Measurements from ENCODE around the gene ZNF71. TPM values are rescaled to one million over a fixed set of nuclear protein-coding genes. Genes with fewer than 3 reads are reported as not detected.
A peak's percentile ranks its signal among the peaks of the same experiment; 100 is the strongest.

ZNF71 gene
- total RNA-seq, 6 experiments from 2014 or later: 5.1 to 5.9 (median 5.6) TPM

- DNase-seq: peak; percentile 37
- TF ChIP-seq, protein P1, sequence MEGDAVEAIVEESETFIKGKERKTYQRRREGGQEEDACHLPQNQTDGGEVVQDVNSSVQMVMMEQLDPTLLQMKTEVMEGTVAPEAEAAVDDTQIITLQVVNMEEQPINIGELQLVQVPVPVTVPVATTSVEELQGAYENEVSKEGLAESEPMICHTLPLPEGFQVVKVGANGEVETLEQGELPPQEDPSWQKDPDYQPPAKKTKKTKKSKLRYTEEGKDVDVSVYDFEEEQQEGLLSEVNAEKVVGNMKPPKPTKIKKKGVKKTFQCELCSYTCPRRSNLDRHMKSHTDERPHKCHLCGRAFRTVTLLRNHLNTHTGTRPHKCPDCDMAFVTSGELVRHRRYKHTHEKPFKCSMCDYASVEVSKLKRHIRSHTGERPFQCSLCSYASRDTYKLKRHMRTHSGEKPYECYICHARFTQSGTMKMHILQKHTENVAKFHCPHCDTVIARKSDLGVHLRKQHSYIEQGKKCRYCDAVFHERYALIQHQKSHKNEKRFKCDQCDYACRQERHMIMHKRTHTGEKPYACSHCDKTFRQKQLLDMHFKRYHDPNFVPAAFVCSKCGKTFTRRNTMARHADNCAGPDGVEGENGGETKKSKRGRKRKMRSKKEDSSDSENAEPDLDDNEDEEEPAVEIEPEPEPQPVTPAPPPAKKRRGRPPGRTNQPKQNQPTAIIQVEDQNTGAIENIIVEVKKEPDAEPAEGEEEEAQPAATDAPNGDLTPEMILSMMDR (IDR thresholded peaks at IDR 0.05): no peak
- Mint-ChIP-seq H3K9me3 (peaks cover 61% of the 10 kb centered on the region), H3K36me3 (ENCODE audit: low read depth) (peaks cover 19% of the 10 kb centered on the region), H3K27ac (no peak overlapping the region), H3K4me1 (ENCODE audit: low read depth) (no peaks in the 10 kb centered on the region), H3K27me3 (ENCODE audit: insufficient read depth) (no peaks in the 10 kb centered on the region; the same call in 1 of the 2 replicates), H3K4me3 (no peak overlapping the region)
These were observed 43.0 kb downstream of the ZNF71 start for GRCh38 chr19:56637976-56638555.

DNA sequence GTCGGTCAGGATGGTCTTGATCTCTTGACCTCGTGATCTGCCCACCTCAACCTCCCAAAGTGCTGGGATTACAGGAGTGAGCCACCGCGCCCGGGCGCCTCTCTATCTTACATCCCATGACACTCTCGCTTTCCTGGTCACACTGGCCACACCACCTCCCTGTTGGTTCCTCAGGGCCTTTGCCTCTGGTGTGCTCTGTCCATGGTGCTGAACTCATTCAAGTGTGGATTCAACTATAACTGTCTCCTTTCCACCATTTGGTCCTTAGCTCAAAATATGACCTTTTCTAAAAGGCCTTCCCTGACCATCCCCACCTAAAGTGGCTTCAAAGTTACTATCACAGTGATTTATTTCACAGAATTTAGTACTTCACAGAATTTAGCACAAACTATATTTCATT, 44.1 kb downstream of the ZNF71 start:
- no peak overlapping the region for H3K4me3 Mint-ChIP-seq

GRCh38 chr19:56642711-56643459, 47.8 kb downstream of the ZNF71 start, which contains the start of gene SMIM17:
Gene SMIM17, plus strand, starts transcription at chr19:56643159. Its CDS starts 2,509 bp downstream, at chr19:56645668.
- TF ChIP-seq, protein P1 (IDR thresholded peaks at IDR 0.05): no peak
- H3K36me3 Mint-ChIP-seq (ENCODE audit: low read depth): peaks cover 24% of the 10 kb centered on the region
- H3K4me3 Mint-ChIP-seq: no peak within 1 kb of the TSS
- no peak within 1 kb of the TSS for H3K27ac Mint-ChIP-seq
- no peak for DNase-seq
- no peaks in the 10 kb centered on the region for H3K4me1 Mint-ChIP-seq (ENCODE audit: low read depth)
- H3K27me3 Mint-ChIP-seq (ENCODE audit: insufficient read depth): no peaks in the 10 kb centered on the region; the same call in none of the 2 replicates
- H3K9me3 Mint-ChIP-seq: peaks cover 58% of the 10 kb centered on the region

More for the DNA sequence above, 44.1 kb downstream of the ZNF71 start:
- DNase-seq: no peak
- Mint-ChIP-seq H3K4me1 (ENCODE audit: low read depth) (no peaks in the 10 kb centered on the region), H3K36me3 (ENCODE audit: low read depth) (peaks cover 24% of the 10 kb centered on the region), H3K27ac (no peak overlapping the region), H3K27me3 (ENCODE audit: insufficient read depth) (no peaks in the 10 kb centered on the region; the same call in none of the 2 replicates), H3K9me3 (peaks cover 57% of the 10 kb centered on the region)
- TF ChIP-seq, protein P1 (IDR thresholded peaks at IDR 0.05): no peak

- DNase-seq: no peak
- H3K4me3 Mint-ChIP-seq: no peak overlapping the region
- H3K27me3 Mint-ChIP-seq (ENCODE audit: insufficient read depth): no peaks in the 10 kb centered on the region; the same call in none of the 2 replicates
- TF ChIP-seq, protein P1 (IDR thresholded peaks at IDR 0.05): no peak
- peaks cover 23% of the 10 kb centered on the region for H3K36me3 Mint-ChIP-seq (ENCODE audit: low read depth)
- H3K4me1 Mint-ChIP-seq (ENCODE audit: low read depth): no peaks in the 10 kb centered on the region
- H3K27ac Mint-ChIP-seq: no peak overlapping the region
- peaks cover 58% of the 10 kb centered on the region for H3K9me3 Mint-ChIP-seq
These were observed 48.4 kb downstream of the ZNF71 start for GRCh38 chr19:56643460-56643955.

DNA sequence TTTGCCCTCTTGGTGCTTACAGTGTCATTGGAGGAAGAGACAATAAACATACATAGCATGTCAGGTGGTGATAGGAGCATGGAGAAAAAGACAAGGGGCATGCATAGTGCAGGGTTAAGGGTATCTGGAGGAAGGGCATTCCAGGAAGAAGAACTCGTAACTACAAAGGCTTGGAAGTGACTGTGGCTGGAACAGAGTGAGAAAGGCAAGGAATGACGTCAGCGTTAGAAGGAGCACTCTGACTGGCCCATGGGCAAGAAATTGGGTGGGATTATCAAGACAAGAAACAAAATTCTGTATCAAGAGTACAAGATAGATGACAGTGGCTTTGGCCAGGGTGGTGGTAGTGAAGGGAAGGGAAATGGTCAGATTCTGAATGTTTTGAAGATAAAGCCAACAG, 59.0 kb downstream of the ZNF71 start:
- Mint-ChIP-seq H3K36me3 (ENCODE audit: low read depth) (no peaks in the 10 kb centered on the region; the same call in 1 of the 2 replicates), H3K4me3 (no peak overlapping the region)

More for the DNA sequence above, 59.0 kb downstream of the ZNF71 start:
- TF ChIP-seq, protein P1 (IDR thresholded peaks at IDR 0.05): no peak
- Mint-ChIP-seq H3K9me3 (peaks cover 67% of the 10 kb centered on the region), H3K4me1 (ENCODE audit: low read depth) (no peaks in the 10 kb centered on the region), H3K27me3 (ENCODE audit: insufficient read depth) (no peaks in the 10 kb centered on the region), H3K27ac (no peak overlapping the region)
- no peak for DNase-seq
